AG04450 (cell line): ENCODE data around the gene MYLIP. TPM values are rescaled to one million over a fixed set of nuclear protein-coding genes. Genes with fewer than 3 reads are reported as not detected.

Experiments used
- CTCF ChIA-PET: fragments of 300-600, 350-600 bp; formaldehyde crosslinking; extraction: SDS; loops from one replicate; lab custom pipeline; 2022; ENCODE audit warnings: antibody characterized with exemption, inconsistent platforms; lab: Charles Lee
- POLR2A ChIA-PET: fragments of 350-600 bp; formaldehyde crosslinking; extraction: SDS; loops from one replicate; lab custom pipeline; 2021; ENCODE audit warnings: antibody characterized with exemption, inconsistent platforms; lab: Yijun Ruan, JAX
- DNase-seq: peaks from one replicate; pipeline ENCODE4 v3.0.0-alpha.2; 2011; ENCODE audit warnings: low read depth, low spot score
- H3K27ac ChIP-seq: one replicate; pipeline ENCODE4 v1.5.1; 2012; ENCODE audit warnings: low read depth, low read length, control low read depth
- H3K27me3 ChIP-seq: one replicate; pipeline ENCODE4 v1.6.0; 2012; ENCODE audit warnings: low read length; ENCODE audit not compliant: control insufficient read depth, insufficient read depth
- H3K4me3 ChIP-seq: 2 replicates; pipeline ENCODE4 v1.5.1; 2011; ENCODE audit warnings: mild to moderate bottlenecking, low read depth, low read length, control low read depth
- H3K9me3 ChIP-seq: 2 replicates; pipeline ENCODE4 v1.5.1; 2012; ENCODE audit warnings: low read length; ENCODE audit not compliant: control insufficient read depth, insufficient read depth
- CTCF ChIP-seq: IDR thresholded peaks from 2 replicates; pipeline ENCODE4 v1.5.1; 2011; ENCODE audit warnings: low read depth, low read length, control low read depth, inconsistent platforms
- polyA plus RNA-seq: library from polyadenylated mRNA; depleted of rRNA; stranded (reverse); fragments of >200 nt; gene quantifications from 2 replicates; pipeline ENCODE4 v1.2.3, GENCODE V29; 2011

The MYLIP gene
- polyA plus RNA-seq, 1 experiment: 4.8 TPM

GRCh38 chr6:16086965-16087364 is 41.9 kb upstream of the MYLIP start:
- ChIA-PET CTCF (interaction anchor here (0.5 to 1.1 kb wide), 2 partner anchors 65 to 395 kb away, joined by 3 read pairs; no protein-coding TSS in a partner anchor), POLR2A (no interaction called here)
- Histone ChIP-seq H3K27ac (no peak overlapping the region), H3K4me3 (no peak overlapping the region), H3K27me3 (peaks cover 2% of the 10 kb centered on the region), H3K9me3 (no peaks in the 10 kb centered on the region)
- no peak for TF ChIP-seq CTCF
- DNase-seq: no peak

DNA sequence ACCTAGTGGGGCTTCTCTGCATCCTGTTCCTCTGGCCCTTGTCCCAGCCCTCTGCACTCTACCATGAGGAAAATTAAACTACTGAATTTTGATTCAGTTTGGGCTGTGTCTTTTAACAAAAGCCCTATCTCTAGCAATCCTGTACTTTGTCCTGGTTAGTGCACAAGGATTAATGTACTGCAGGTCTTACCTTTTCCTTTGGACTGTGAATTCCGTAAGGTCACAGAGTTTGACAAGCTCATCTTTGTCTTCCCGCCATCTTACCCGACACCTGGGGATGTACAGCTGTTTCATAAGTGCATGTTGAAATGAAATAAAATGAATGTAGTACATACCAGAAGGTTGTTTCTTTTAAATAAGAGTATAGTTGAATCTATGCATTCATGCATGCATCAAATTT is 41.5 kb upstream of the MYLIP start:
- peaks cover 4% of the 10 kb centered on the region for H3K27me3 ChIP-seq
- TF ChIP-seq CTCF: no peak
- H3K9me3 ChIP-seq: no peaks in the 10 kb centered on the region
- no peak overlapping the region for H3K4me3 ChIP-seq
- no peak overlapping the region for H3K27ac ChIP-seq
- no peak for DNase-seq
- ChIA-PET POLR2A (no interaction called here), CTCF (interaction anchor here (1.1 kb wide), 1 partner anchor 396 kb away, joined by 3 read pairs; no protein-coding TSS in a partner anchor)

DNA sequence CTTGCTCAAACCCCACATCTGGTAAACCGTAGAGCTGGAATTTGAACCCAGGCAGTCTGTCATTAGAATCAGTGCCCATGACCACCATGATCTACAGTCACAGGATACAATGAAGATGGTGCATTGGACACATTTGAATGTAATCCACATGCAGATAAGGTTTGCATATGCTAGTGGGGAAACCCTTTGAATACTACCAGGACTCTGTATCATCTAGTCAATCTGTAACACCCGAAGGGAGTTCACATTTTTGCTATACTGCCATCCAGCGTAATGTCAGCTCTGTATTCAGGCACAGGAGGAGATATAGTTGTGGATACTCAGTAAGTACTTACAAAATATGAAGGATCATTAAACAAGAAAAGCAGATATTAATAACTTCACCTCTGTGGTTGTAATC is 40.5 kb upstream of the MYLIP start:
- Histone ChIP-seq H3K9me3 (no peaks in the 10 kb centered on the region), H3K4me3 (no peak overlapping the region), H3K27me3 (peaks cover 5% of the 10 kb centered on the region), H3K27ac (no peak overlapping the region)
- ChIA-PET POLR2A (no interaction called here), CTCF (interaction anchor here (1.9 kb wide), 1 partner anchor 95 kb away, joined by 6 read pairs; no protein-coding TSS in a partner anchor)
- no peak for DNase-seq
- TF ChIP-seq CTCF: no peak

DNA sequence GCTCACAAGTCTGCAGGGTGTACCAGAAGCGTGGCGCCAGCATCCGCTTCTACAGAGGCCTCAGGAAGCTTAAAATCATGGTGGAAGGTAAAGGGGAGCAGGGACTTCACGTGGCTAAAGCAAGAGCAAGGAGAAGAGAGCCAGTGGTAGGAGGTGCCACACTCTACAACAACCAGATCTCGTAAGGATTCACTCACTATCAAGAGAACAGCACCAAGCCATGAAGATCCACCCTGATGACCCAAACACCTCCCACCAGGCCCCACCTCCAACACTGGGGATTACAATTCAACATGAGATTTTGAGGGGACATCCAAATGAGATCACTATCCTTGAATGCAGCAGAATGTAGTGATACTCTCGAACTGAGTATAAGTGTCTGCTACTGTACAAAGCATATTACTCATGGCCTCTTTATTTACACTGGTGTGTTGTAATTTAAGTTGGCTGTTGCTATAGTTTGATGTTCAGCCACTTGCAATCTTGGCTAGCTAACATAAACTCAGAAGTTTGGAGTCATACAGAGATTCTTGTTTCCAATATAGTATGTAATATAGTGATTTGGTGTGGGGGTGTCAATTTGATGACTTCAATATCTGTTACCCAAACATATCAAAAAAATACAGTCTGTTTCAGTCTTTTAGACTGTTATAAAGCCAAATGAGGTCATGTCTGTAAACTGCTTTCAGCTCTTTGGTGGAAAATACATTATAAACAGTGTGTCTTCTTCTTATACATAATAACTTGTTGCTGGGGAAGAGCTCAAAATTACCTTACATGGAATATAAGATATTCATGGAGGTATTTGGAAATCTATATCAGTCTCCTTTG is 39.4 kb upstream of the MYLIP start:
- Histone ChIP-seq H3K27me3 (peaks cover 5% of the 10 kb centered on the region), H3K4me3 (no peak overlapping the region), H3K9me3 (no peaks in the 10 kb centered on the region), H3K27ac (no peak overlapping the region)
- ChIA-PET CTCF (interaction anchor here (0.6 to 1.9 kb wide), 2 partner anchors 94 to 398 kb away, joined by 3 to 6 read pairs; no protein-coding TSS in a partner anchor), POLR2A (interaction anchor here (1.3 kb wide), 1 partner anchor 39 kb away, joined by 4 read pairs; the partner anchor contains the start of gene MYLIP)
- no peak for DNase-seq
- no peak for TF ChIP-seq CTCF

DNA sequence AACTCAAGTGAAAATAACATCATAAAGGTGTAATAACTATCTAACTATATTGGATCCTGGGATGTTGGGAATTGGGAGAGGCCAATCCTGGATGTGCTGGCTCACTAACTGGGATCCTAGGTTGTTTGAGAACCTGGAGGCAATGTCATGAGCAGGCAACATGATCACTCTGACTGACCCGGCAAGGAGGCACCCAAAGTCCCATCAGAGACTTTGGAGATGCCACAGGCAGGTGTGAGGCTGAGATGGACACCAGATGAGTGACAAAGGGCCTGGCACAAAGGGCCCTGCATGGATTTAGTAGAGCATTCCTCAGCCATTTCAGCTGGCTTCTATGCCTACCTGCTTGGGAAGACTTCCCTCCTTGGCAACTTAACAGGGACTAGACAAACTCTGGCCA is 38.4 kb upstream of the MYLIP start:
- no peak overlapping the region for H3K27ac ChIP-seq
- POLR2A ChIA-PET: interaction anchor here (1.3 kb wide), 1 partner anchor 38 kb away, joined by 4 read pairs; the partner anchor contains the start of gene MYLIP
- no peak for DNase-seq
- H3K4me3 ChIP-seq: no peak overlapping the region
- peaks cover 10% of the 10 kb centered on the region for H3K27me3 ChIP-seq
- TF ChIP-seq CTCF: no peak
- CTCF ChIA-PET: interaction anchor here (1.9 kb wide), 1 partner anchor 93 kb away, joined by 6 read pairs; no protein-coding TSS in a partner anchor
- no peaks in the 10 kb centered on the region for H3K9me3 ChIP-seq
